A673 (cell line): ENCODE measurements around the gene SPDL1. TPM values are rescaled to one million over a fixed set of nuclear protein-coding genes. Genes with fewer than 3 reads are reported as not detected.

Experiments
- BruUV-seq: library from RNA; stranded (reverse); fragments of 400-500 nt; replicated peaks from 2 replicates; lab custom pipeline; 2021; lab: Mats Ljungman, UMichigan
- CTCF ChIA-PET: fragments of 300-600 bp; sonication (Branson Sonifier 250); formaldehyde crosslinking; loops from one replicate; lab custom pipeline; 2022; ENCODE audit warnings: antibody characterized with exemption; lab: Charles Lee
- POLR2A ChIA-PET: fragments of 300-600 bp; sonication (Branson Sonifier 250); formaldehyde crosslinking; loops from one replicate; lab custom pipeline; 2022; ENCODE audit warnings: antibody characterized with exemption; ENCODE audit not compliant: low non-redundant PET; lab: Charles Lee
- DNase-seq: peaks from one replicate; pipeline ENCODE4 v3.0.0-alpha.2; 2015; ENCODE audit warnings: low spot score
- H3K27ac ChIP-seq: fragments of 200-600 bp; sonication (generic); 2 replicates; pipeline ENCODE4 v1.5.1; 2016; ENCODE audit warnings: mixed run types, low read depth, mild to moderate bottlenecking, mixed read lengths, antibody characterized with exemption, low read length; ENCODE audit not compliant: poor library complexity, severe bottlenecking
- H3K27me3 ChIP-seq: fragments of 200-600 bp; sonication (generic); replicated peaks from 2 replicates; pipeline ENCODE4 v1.6.1; 2017; ENCODE audit warnings: mixed run types, low read depth, mild to moderate bottlenecking, mixed read lengths, antibody characterized with exemption, low read length; ENCODE audit not compliant: insufficient read depth, poor library complexity
- H3K36me3 ChIP-seq: fragments of 200-600 bp; sonication (generic); 2 replicates; pipeline ENCODE4 v1.6.1; 2016; ENCODE audit warnings: mixed run types, mild to moderate bottlenecking, mixed read lengths, antibody characterized with exemption, low read length; ENCODE audit not compliant: insufficient read depth, poor library complexity, severe bottlenecking
- H3K4me1 ChIP-seq: fragments of 200-600 bp; sonication (generic); 2 replicates; pipeline ENCODE4 v1.6.1; 2017; ENCODE audit warnings: mixed run types, mild to moderate bottlenecking, mixed read lengths, antibody characterized with exemption, low read length; ENCODE audit not compliant: insufficient read depth, poor library complexity, severe bottlenecking
- H3K4me3 ChIP-seq: fragments of 200-600 bp; sonication (generic); 2 replicates; pipeline ENCODE4 v1.5.1; 2016; ENCODE audit warnings: low read depth, mixed run types, mild to moderate bottlenecking, mixed read lengths, low read length; ENCODE audit not compliant: poor library complexity, severe bottlenecking
- H3K9me3 ChIP-seq: fragments of 200-600 bp; sonication (generic); 2 replicates; pipeline ENCODE4 v1.6.1; 2016; ENCODE audit warnings: mixed run types, low read depth, mild to moderate bottlenecking, mixed read lengths, antibody characterized with exemption, low read length; ENCODE audit not compliant: poor library complexity, severe bottlenecking
- EZH2 ChIP-seq: fragments of 200-600 bp; sonication (generic); IDR thresholded peaks from 2 replicates; pipeline ENCODE4 v1.6.1; 2017; ENCODE audit warnings: borderline replicate concordance, low read depth, mild to moderate bottlenecking, mixed read lengths, antibody characterized with exemption, low read length; ENCODE audit not compliant: poor library complexity, severe bottlenecking
- intact Hi-C: fragments of 100-400 bp; cut with micrococcal nuclease; formaldehyde crosslinking; loops from one replicate; pipeline ENCODE4 v1.10.0; 2022; ENCODE audit not compliant: unreplicated experiment
- total RNA-seq: library from RNA; stranded (reverse); gene quantifications from 2 replicates; pipeline ENCODE4 v1.2.3, GENCODE V29; 2021
- TF ChIP-seq, protein P1 (sequence below): fragments of 300-800, 200-600 bp; sonication (generic); conservative IDR thresholded peaks from 2 replicates; pipeline ENCODE4 v1.5.1; 2017; ENCODE audit warnings: low read depth, mild to moderate bottlenecking, antibody characterized with exemption, low read length, moderate library complexity, mixed read lengths

The SPDL1 gene
- total RNA-seq, 1 experiment from 2014 or later, result 57.6 TPM

DNA sequence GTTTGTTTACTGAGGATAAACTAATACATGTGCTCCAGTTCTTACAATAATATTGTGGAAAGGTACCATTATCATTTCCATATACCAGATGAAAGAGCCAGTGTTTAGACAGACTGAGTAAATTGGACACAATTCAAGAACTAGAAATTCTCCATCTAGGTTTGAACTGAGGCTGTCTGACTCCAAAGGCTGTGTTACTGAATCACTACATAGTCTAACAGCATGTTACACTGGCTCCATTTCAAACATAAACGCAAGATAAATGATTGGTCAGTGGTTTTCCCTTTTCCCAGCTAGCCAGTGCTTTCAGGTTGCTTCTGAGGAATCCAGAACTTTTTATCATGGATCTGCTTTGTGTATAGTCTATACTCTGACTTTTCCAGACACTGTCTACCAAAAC is 8.1 kb downstream of the SPDL1 start:
- no peak for DNase-seq
- POLR2A ChIA-PET, result no interaction called here
- H3K27ac ChIP-seq, result no peak overlapping the region

DNA sequence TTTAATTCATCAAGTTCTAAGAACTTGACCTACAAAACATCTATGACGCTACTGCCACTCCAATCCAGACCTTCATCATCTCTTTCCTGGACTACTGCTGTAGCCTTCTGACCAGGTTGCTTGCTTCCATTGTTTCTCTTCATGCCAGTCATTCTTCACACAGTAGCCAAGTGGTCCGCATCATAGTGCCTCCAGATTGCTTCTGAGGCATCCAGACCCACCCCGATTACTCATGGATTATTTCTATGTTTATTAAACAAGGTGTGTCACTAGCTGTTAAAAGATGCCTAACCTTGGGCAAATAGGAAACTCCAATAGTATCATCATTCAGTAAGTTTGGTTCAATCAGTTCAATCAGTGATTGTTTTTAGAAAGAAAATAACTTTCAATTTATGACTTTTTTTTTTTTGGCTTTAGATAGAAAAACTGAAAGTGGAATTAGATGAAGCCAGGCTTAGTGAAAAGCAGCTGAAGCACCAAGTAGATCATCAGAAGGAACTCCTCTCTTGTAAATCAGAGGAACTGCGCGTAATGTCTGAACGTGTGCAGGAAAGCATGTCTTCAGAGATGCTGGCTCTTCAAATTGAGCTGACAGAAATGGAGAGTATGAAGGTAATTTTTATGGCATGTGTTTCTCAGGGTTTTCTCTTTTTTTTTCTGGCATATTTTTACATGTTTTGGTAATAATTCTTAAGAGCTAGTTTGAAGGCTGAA is 9.5 kb downstream of the SPDL1 start:
- Histone ChIP-seq H3K36me3 (peaks cover 100% of the 10 kb centered on the region), H3K27ac (no peak overlapping the region), H3K27me3 (no peaks in the 10 kb centered on the region), H3K9me3 (no peaks in the 10 kb centered on the region), H3K4me3 (no peak overlapping the region), H3K4me1 (no peaks in the 10 kb centered on the region)
- POLR2A ChIA-PET, result no interaction called here
- DNase-seq, result no peak
- no TSS peak for BruUV-seq
- TF ChIP-seq EZH2, result no peak
- TF ChIP-seq, protein P1, sequence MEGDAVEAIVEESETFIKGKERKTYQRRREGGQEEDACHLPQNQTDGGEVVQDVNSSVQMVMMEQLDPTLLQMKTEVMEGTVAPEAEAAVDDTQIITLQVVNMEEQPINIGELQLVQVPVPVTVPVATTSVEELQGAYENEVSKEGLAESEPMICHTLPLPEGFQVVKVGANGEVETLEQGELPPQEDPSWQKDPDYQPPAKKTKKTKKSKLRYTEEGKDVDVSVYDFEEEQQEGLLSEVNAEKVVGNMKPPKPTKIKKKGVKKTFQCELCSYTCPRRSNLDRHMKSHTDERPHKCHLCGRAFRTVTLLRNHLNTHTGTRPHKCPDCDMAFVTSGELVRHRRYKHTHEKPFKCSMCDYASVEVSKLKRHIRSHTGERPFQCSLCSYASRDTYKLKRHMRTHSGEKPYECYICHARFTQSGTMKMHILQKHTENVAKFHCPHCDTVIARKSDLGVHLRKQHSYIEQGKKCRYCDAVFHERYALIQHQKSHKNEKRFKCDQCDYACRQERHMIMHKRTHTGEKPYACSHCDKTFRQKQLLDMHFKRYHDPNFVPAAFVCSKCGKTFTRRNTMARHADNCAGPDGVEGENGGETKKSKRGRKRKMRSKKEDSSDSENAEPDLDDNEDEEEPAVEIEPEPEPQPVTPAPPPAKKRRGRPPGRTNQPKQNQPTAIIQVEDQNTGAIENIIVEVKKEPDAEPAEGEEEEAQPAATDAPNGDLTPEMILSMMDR, result no peak
- intact Hi-C loops, result no loop called here
- CTCF ChIA-PET, result no interaction called here

More for the DNA sequence above, 8.1 kb downstream of the SPDL1 start:
- H3K27me3 ChIP-seq, result no peaks in the 10 kb centered on the region
- H3K4me3 ChIP-seq, result no peak overlapping the region
- CTCF ChIA-PET, result no interaction called here
- no peaks in the 10 kb centered on the region for H3K9me3 ChIP-seq
- no peaks in the 10 kb centered on the region for H3K4me1 ChIP-seq
- intact Hi-C loops, result no loop called here
- BruUV-seq, result no TSS peak
- TF ChIP-seq EZH2, result no peak
- TF ChIP-seq, protein P1, result no peak
- H3K36me3 ChIP-seq, result peaks cover 86% of the 10 kb centered on the region

- H3K27me3 ChIP-seq, result no peaks in the 10 kb centered on the region
- H3K9me3 ChIP-seq, result no peaks in the 10 kb centered on the region
- H3K36me3 ChIP-seq, result peaks cover 100% of the 10 kb centered on the region
- H3K27ac ChIP-seq, result no peak overlapping the region
- POLR2A ChIA-PET, result no interaction called here
- no peak overlapping the region for H3K4me3 ChIP-seq
- no TSS peak for BruUV-seq
- intact Hi-C loops, result no loop called here
- DNase-seq, result no peak
- CTCF ChIA-PET, result no interaction called here
- TF ChIP-seq EZH2, result no peak
- TF ChIP-seq, protein P1, result no peak
- H3K4me1 ChIP-seq, result no peaks in the 10 kb centered on the region
These were observed 11.7 kb downstream of the SPDL1 start for GRCh38 chr5:169595172-169595820.
